Measurements from ENCODE around the gene ZFYVE16.

Gene ZFYVE16

GRCh38 chr5:80407735-80408483, at the start of gene ZFYVE16:
Gene ZFYVE16 (plus strand): TSS chr5:80408064. CDS start chr5:80434148, 26,084 bp downstream.
- POLR2A ChIA-PET, result interaction anchor here (0.5 to 3.1 kb wide), 11 partner anchors 9 to 290 kb away, joined by 3 to 14 read pairs (median 4); partner anchors contain the start of genes DHFR, MSH3 and SERINC5
- TF ChIP-seq SETDB1 (IDR thresholded peaks at IDR 0.05; ENCODE audit: insufficient read length, low read length) (no peak), ZNF146 (tag by site-specific recombination; IDR thresholded peaks at IDR 0.05) (no peak), ZBTB1 (tag by site-specific recombination; IDR thresholded peaks at IDR 0.05) (no peak), ZNF558 (tag by site-specific recombination; IDR thresholded peaks at IDR 0.05) (no peak), ZNF2 (tag by site-specific recombination; IDR thresholded peaks at IDR 0.05) (peak; percentile 63), ZNF18 (tag by site-specific recombination; IDR thresholded peaks at IDR 0.05) (no peak), ZNF837 (tag by site-specific recombination; IDR thresholded peaks at IDR 0.05) (no peak), ZNF169 (tag by site-specific recombination; IDR thresholded peaks at IDR 0.05) (no peak), KLF16 (tag by site-specific recombination; IDR thresholded peaks at IDR 0.05) (no peak), KLF9 (tag by site-specific recombination; IDR thresholded peaks at IDR 0.05; ENCODE audit: low read depth) (peak; percentile 63; the same call in 1 of the 2 replicates), ZSCAN23 (tag by site-specific recombination; IDR thresholded peaks at IDR 0.05) (no peak), AEBP2 (tag by site-specific recombination; IDR thresholded peaks at IDR 0.05; ENCODE audit: borderline replicate concordance) (no peak), GLI4 (tag by site-specific recombination; IDR thresholded peaks at IDR 0.05) (no peak), MZF1 (tag by site-specific recombination; IDR thresholded peaks at IDR 0.05; ENCODE audit: borderline replicate concordance) (no peak; the same call in 1 of the 2 replicates), ZNF341 (tag by site-specific recombination; IDR thresholded peaks at IDR 0.05; ENCODE audit: low read depth) (peak; percentile 99), ZNF404 (tag by site-specific recombination; IDR thresholded peaks at IDR 0.05) (no peak), ZNF555 (tag by site-specific recombination; conservative IDR thresholded peaks at IDR 0.05) (no peak), OSR2 (tag by site-specific recombination; IDR thresholded peaks at IDR 0.05) (no peak), RBAK (tag by site-specific recombination; IDR thresholded peaks at IDR 0.05) (no peak), HOXD13 (CRISPR knock-in tag; IDR thresholded peaks at IDR 0.05; ENCODE audit: borderline replicate concordance) (no peak; the same call in 1 of the 2 replicates), KLF7 (tag by site-specific recombination; IDR thresholded peaks at IDR 0.05; ENCODE audit: borderline replicate concordance) (no peak), ZNF692 (tag by site-specific recombination; IDR thresholded peaks at IDR 0.05) (peak; percentile 38; the same call in 1 of the 2 replicates), ZNF280C (tag by site-specific recombination; IDR thresholded peaks at IDR 0.05) (no peak), TRIM28 (IDR thresholded peaks at IDR 0.05; ENCODE audit: borderline replicate concordance, low read length) (0 out of 2 replicates have a peak, but pooled peaks have one; percentile 6), HOXC10 (CRISPR knock-in tag; IDR thresholded peaks at IDR 0.05) (no peak), ZNF791 (tag by site-specific recombination; IDR thresholded peaks at IDR 0.05) (no peak), ZNF548 (tag by site-specific recombination; IDR thresholded peaks at IDR 0.05) (no peak)
- TF ChIP-seq, protein P1, sequence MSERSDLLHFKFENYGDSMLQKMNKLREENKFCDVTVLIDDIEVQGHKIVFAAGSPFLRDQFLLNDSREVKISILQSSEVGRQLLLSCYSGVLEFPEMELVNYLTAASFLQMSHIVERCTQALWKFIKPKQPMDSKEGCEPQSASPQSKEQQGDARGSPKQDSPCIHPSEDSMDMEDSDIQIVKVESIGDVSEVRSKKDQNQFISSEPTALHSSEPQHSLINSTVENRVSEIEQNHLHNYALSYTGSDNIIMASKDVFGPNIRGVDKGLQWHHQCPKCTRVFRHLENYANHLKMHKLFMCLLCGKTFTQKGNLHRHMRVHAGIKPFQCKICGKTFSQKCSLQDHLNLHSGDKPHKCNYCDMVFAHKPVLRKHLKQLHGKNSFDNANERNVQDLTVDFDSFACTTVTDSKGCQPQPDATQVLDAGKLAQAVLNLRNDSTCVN (tag by site-specific recombination; optimal IDR thresholded peaks at IDR 0.05), result peak; percentile 52
- TF ChIP-seq, protein P2, sequence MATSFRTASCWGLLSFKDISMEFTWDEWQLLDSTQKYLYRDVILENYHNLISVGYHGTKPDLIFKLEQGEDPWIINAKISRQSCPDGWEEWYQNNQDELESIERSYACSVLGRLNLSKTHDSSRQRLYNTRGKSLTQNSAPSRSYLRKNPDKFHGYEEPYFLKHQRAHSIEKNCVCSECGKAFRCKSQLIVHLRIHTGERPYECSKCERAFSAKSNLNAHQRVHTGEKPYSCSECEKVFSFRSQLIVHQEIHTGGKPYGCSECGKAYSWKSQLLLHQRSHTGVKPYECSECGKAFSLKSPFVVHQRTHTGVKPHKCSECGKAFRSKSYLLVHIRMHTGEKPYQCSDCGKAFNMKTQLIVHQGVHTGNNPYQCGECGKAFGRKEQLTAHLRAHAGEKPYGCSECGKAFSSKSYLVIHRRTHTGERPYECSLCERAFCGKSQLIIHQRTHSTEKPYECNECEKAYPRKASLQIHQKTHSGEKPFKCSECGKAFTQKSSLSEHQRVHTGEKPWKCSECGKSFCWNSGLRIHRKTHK (tag by site-specific recombination; IDR thresholded peaks at IDR 0.05), result no peak

More at GRCh38 chr5:80407735-80408483, at the start of gene ZFYVE16:
- H3K36me3 ChIP-seq (ENCODE audit: control insufficient read depth in 2 of 2, insufficient read depth in 1 of 2, low read length in 2 of 2), result peaks cover 4 to 7% of the 10 kb centered on the region in 2 experiments
- H3K9me3 ChIP-seq (ENCODE audit: control insufficient read depth, insufficient read depth, low read depth, low read length), result no peaks in the 10 kb centered on the region
- H3K27ac ChIP-seq (ENCODE audit: extremely low read depth, low read depth, low read length), result peak within 1 kb of the TSS; percentile 95
- CTCF ChIA-PET, result interaction anchor here (0.7 to 2.1 kb wide), 4 partner anchors 62 to 264 kb away, joined by 3 to 7 read pairs (median 3); no protein-coding TSS in a partner anchor
- peaks cover 4% of the 10 kb centered on the region; the same call in 1 of the 2 replicates for H3K4me1 ChIP-seq (ENCODE audit: control insufficient read depth, insufficient read depth, low read length)
- H3K4me3 ChIP-seq (ENCODE audit: low read depth, low read length), result peak within 1 kb of the TSS; percentile 97

Data from HEK293 (cell line).